Measurements from ENCODE around the gene CHCHD4.
"Not testable (repeated sequence)": the region's sequence is repeated elsewhere in the genome, so short reads cannot be mapped to it uniquely, and the experiment has no call there.

The CHCHD4 gene

DNA sequence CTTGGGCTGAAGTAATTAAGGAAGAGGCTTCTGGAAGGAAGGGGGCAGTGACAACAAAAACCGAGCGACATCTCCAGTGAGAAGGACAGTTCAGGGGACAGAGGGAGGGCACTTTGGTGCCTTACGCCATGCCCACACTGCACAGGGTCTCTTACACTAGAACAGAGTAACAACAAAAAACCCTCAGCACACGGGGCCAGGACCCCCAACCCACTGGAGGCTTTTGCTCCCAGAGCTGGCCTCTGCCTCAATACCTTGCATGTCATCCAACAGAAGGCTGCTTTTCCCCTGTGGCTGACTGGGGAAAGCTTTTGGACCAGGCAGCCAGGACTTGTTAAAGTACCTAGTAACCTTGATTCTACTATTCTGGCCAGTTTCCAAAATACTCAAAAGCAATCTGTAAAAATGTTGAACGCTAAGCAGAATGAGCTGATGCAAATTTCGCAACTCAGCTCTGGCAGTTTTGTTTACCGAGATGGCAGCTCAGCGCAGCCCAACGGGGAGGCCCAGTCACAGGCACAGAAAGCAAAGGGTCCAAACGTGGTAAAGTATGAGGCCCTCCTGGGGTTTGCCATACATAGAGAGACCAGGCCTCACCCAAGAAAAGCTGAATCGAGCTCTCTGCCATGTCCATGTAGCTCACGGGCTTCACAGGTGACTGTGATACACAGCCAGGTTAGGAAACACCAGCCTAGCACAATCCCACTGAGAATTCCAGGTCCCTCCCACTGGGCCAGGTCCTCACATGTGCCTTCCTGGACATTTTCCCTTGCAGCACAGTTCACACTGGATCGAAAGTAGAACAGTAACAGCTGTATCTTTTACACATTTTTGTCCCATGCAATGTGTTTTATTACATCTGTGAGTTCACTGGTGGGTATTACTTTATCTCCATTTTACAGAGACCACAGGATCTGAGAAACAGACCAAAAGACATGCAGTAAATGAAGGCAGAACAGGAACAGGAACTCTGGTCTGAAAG lies 6.0 kb downstream of the CHCHD4 start:
- DNase-seq: no peak

GRCh38 chr3:14117468-14118399 lies 6.9 kb downstream of the CHCHD4 start:
- no peak for DNase-seq

GRCh38 chr3:14113965-14114635 lies 10.6 kb downstream of the CHCHD4 start:
- DNase-seq: no peak

- DNase-seq: no peak
Observed at GRCh38 chr3:14110699-14111098, 14.0 kb downstream of the CHCHD4 start.

DNA sequence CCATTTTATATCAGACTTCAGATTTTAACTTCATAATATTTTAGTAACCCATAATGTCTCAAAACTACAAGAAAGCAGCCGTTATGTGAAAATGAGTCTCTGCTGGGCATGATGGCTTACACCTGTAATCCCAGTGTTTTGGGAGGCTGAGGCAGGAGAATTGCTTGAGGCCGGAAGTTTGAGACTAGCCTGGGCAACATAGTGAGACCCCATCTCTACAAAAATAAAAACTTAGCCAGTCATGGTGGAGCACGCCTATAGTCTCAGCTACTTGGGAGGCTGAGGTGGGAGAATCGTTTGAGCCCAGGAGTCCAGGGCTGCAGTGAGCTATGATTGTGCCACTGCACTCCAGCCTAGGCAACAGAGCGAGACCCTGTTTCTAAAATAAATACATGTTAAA lies 14.8 kb downstream of the CHCHD4 start:
- DNase-seq: not testable (repeated sequence)

- DNase-seq: no peak
Observed at GRCh38 chr3:14097616-14098391, 26.9 kb downstream of the CHCHD4 start.

DNA sequence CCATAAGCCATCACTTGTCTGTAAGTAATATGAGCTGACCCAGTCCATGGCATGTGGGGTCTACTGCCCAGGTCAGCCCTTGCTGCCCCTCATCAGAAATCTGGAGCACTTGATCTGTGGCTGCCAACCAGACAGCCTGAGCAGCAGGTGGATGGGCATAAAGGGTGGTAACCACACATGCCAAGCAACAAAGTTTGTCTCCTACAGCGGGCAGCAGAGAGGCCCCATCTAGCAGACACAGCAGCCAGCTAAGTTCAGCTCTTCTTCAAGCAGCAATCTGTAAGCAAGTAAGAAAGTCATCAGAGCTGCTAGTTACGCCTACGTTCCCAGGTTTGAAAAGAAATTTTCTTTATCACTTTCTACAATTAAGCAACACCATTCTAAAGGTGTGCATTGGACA lies 27.9 kb downstream of the CHCHD4 start:
- no peak for DNase-seq

- no peak for DNase-seq
Observed at GRCh38 chr3:14093831-14094230, 30.8 kb downstream of the CHCHD4 start.

DNA sequence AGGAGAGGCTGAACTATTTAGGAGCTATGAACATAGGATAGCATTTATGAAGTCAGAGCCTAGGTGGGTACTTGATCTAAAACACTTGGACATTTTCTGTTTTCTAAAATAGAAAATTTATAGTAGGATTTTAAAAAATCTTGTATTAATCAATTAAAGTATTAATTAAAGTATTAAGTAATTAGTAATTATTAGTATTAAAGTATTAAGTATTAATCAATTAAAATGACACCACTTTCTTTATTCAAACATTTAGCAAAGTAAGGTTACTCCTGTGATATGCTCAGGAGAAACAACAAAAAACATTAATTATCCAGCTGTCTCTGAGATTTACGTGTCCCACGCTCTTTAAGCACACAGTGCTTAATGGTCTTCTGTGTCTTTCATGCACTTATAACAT lies 32.2 kb downstream of the CHCHD4 start:
- no peak for DNase-seq

DNA sequence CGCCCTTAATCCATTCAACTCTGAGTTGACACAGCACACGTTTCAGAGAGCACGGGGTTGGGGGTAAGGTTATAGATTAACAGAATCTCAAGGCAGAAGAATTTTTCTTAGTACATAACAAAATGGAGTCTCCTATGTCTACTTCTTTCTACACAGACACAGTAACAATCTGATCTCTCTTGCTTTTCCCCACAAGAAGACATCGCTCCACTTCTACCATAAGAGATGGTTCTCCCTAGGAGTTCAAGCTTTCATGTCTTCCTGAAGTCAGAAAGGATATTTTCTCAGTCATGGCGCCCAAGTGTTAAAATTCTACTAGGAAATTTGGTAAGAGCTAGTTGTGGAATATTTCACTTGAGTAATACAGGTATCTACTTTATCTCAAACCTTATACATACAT lies 32.7 kb downstream of the CHCHD4 start:
- DNase-seq: not testable (repeated sequence)

DNA sequence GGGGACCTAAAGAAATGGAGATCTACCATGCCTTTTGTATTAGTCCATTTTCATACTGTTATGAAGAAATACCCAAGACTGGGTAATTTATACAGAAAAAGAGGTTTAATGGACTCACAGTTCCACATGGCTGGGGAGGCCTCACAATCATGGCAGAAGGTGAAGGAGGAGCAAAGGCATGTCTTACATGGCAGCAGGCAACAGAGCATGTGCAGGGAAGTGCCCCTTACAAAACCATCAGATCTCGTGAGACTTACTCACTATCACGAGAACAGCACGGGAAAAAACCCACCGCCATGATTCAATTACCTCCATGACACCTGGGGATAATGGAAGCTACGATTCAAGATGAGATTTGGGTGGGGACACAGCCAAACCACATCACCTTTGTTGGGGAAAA lies 37.2 kb downstream of the CHCHD4 start:
- not testable (repeated sequence) for DNase-seq

DNA sequence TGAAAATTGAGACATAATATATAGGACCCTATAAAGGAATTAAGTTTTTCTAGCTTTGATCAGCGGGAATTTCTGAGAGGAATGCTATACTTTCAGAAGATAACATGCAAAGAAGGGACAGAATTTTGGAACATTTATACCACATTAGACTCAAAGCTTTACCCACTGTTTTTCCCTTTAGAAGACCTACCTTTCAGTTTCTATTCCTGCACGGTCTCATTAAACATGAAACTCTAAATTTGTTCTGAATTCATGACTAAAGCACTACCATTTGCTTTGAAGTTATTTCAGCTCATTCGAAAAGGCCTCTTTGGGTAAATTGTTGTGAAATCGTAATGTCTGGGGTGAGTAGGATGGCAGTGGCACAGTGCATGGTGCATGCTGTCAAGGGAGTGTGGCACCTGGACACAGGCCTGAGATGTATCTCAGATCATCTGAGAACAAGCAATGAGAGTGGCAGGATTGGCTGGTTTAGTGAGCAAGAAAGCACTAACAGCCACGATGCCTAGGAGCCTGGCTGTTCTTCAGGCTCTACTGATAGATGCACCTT lies 42.5 kb downstream of the CHCHD4 start:
- no peak for DNase-seq

DNA sequence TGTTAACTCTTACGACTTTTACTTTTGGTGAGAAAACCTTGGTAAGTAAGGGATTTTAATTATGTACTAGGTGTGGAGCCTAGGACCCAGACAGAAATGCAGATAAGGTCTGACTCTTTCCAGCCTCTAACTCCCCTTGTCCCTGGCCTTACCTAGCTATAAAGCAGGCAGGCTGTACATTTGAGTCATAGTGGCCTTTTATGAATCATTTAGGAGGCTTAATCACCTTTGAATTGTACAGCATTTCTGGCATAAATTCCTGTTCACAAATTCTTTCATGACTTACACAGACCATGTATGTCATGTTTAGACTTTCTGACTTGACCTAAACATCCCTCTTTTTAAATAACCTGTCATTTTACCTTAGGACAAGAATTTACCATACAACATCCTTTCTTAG lies 47.4 kb downstream of the CHCHD4 start:
- DNase-seq: no peak

DNA sequence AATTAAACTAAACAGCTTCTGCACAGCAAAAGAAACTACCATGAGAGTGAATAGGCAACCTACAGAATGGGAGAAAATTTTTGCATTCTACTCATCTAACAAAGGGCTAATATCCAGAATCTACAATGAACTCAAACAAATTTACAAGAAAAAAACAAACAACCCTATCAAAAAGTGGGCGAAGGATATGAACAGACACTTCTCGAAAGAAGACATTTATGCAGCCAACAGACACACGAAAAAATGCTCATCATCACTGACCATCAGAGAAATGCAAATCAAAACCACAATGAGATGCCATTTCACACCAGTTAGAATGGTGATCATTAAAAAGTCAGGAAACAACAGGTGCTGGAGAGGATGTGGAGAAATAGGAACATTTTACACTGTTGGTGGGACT lies 49.4 kb downstream of the CHCHD4 start:
- not testable (repeated sequence) for DNase-seq

- DNase-seq: no peak
Observed at GRCh38 chr3:14064910-14065309, 59.8 kb downstream of the CHCHD4 start.

DNA sequence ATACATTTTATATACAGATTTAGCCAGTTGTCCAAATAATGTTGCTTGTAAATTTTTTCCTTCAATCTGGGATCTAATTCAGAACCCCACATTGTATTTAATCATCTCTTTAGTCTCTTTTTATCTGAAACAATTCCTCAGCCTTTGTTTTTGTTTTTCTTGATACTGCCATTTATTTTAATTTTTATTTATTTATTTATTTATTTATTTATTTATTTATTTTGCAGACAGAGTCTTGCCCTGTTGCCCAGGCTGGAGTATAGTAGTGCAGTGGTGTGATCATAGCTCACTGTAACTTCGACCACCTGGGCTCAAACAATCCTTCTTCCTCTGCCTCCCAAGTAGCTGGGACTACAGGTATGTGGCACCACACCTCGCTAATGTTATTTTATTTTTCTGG lies 61.5 kb downstream of the CHCHD4 start:
- DNase-seq: no peak
